Inflammatory macrophage treated with lipopolysaccharide for 4 hours (primary cell): Measurements from ENCODE around the gene C17orf75.
"Not testable (repeated sequence)": the region's sequence is repeated elsewhere in the genome, so short reads cannot be mapped to it uniquely, and the experiment has no call there.

ENCODE experiments used
- DNase-seq: peaks from one replicate; pipeline ENCODE4 v3.0.0-alpha.2; 2020

Gene C17orf75, protein sequence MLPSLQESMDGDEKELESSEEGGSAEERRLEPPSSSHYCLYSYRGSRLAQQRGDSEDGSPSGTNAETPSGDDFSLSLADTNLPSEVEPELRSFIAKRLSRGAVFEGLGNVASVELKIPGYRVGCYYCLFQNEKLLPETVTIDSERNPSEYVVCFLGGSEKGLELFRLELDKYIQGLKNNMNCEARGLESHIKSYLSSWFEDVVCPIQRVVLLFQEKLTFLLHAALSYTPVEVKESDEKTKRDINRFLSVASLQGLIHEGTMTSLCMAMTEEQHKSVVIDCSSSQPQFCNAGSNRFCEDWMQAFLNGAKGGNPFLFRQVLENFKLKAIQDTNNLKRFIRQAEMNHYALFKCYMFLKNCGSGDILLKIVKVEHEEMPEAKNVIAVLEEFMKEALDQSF

GRCh38 chr17:32341857-32342602, at the start of gene C17orf75:
Gene C17orf75, minus strand, starts transcription at chr17:32342173. Its CDS starts 34 bp downstream, at chr17:32342139.
- peak; percentile 40 for DNase-seq

GRCh38 chr17:32388613-32389459, 46.9 kb upstream of the C17orf75 start:
- DNase-seq: no peak

DNA sequence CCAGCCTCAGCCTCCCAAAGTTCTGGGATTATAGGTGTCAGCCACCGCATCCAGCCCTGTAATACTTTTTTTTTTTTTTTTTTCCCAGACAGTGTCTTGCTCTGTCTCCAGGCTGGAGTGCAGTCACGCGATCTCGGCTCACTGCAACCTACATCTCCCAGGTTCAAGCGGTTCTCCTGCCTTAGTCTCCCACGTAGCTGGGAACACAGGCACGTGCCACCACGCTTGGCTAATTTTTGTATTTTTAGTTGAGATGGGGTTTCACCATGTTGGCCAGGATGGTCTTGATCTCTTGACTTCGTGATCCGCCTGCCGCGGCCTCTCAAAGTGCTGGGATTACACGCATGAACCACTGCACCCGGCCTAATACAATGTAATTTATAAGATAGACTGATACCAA, 46.2 kb upstream of the C17orf75 start:
- not testable (repeated sequence) for DNase-seq

GRCh38 chr17:32386844-32387243, 44.9 kb upstream of the C17orf75 start:
- DNase-seq: no peak

- no peak for DNase-seq
These were observed 44.0 kb upstream of the C17orf75 start for GRCh38 chr17:32385971-32386370.

DNA sequence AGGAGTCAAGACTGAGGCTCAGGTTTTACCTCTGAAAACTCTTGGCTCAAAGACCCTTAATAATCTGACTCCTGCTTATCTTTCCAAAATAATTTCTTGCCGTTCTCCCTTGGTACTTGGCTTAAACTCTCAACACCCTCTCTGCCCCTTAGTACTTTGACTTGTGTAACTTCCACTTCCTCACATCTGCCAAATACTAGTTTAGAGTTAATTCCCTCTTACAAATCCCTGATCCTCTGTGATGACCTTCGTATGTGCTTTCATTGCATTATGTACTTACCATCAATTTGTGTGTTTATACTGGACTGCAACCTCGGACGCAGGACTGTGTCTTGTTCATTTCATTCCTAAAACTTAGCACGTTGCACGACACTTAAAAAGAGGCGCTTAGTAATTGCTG, 43.1 kb upstream of the C17orf75 start:
- DNase-seq: no peak

GRCh38 chr17:32383926-32384434, 42.0 kb upstream of the C17orf75 start:
- DNase-seq: no peak

- no peak for DNase-seq
These were observed 40.7 kb upstream of the C17orf75 start for GRCh38 chr17:32382526-32383223.

DNA sequence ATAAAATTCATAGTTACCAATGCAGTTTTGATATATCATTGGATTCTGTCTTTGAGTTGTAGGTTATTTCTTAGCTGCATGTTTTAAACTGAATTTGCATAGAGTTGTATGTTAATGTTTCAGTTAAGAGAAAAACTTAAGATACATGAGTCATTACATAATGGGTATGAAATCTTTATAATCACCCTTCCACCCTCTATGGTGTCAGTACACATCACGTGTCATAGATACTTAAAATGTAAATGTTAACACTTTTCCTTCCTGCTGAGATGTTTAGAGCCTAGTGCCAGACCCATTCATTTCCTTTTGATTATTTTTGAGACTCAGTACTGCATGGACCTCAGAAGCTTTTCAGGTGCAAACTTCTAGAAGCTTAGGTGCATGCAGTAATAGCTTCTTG, 28.5 kb upstream of the C17orf75 start:
- no peak for DNase-seq

DNA sequence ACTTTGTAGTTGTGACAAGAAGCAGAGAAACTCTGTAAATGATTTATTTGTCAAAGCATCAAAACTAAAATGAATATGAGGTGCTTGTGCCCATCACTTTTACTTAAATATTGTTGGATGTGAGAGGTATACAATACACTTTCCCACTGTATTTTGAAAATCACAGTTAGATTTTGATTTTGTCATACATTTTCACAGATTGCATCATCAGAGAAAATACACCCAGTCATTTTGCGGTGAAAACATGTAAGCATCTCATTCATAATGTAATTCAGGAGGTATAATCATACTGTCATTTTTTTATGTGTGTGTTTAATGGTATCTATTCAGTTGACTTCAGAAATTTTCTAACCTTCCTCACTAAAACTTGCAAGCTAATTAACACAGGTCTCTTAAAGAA, 19.3 kb upstream of the C17orf75 start:
- no peak for DNase-seq

GRCh38 chr17:32357615-32358014, 15.6 kb upstream of the C17orf75 start:
- no peak for DNase-seq

- DNase-seq: no peak
These were observed 14.8 kb upstream of the C17orf75 start for GRCh38 chr17:32356750-32357149.

GRCh38 chr17:32356378-32356743, 14.4 kb upstream of the C17orf75 start:
- no peak for DNase-seq

- no peak for DNase-seq
These were observed 13.8 kb upstream of the C17orf75 start for GRCh38 chr17:32355649-32356377.

DNA sequence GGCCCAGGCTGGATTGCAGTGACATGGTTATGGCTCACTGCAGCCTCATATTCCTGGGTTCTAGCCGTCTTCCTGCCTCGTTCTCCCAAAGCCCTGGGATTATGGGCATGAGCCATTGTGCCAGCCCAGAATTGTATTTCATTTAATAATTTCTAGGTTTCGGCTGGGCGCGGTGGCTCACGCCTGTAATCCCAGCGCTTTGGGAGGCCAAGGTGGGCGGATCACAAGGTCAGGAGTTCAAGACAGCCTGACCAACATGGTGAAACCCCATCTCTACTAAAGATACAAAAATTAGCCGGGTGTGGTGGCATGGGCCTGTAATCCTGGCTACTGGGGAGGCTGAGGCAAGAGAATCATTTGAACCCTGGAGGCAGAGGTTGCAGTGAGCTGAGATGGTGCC, 10.8 kb upstream of the C17orf75 start:
- DNase-seq: not testable (repeated sequence)

DNA sequence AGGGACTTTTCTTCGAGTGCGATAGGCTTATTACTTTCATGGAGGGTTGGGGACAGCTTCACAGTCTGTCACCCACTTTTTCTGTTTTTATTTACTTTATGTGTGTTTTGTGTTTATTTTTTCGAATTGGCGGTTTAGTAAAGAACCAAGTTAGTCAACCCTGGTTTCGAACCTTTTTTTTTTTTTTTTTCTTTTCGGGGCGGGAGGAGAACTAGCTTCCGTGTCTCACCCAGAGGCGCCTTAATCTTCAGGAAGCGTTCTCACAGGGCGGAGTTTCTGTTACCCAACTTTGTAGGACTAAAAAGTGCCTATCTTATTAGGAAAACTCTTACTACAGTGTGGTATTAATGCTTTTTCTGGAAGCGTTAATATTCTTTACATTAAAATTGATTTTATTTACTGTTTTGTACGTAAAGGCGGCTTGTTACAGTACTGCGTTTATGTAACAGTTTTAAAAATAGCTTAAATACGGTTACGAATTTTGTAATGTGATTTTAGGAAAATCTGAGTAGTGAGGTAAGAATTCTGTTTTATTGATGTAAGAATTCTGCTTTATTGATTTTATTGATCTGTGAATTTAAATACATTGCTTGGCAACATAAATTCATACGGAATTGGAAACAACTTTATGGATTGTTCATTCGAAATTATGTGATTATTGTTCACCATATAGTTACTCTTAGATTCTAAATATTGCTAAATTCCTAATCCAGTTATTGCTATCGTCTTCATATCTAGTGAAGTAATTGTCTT, 8.9 kb upstream of the C17orf75 start:
- peak; percentile 90 for DNase-seq

DNA sequence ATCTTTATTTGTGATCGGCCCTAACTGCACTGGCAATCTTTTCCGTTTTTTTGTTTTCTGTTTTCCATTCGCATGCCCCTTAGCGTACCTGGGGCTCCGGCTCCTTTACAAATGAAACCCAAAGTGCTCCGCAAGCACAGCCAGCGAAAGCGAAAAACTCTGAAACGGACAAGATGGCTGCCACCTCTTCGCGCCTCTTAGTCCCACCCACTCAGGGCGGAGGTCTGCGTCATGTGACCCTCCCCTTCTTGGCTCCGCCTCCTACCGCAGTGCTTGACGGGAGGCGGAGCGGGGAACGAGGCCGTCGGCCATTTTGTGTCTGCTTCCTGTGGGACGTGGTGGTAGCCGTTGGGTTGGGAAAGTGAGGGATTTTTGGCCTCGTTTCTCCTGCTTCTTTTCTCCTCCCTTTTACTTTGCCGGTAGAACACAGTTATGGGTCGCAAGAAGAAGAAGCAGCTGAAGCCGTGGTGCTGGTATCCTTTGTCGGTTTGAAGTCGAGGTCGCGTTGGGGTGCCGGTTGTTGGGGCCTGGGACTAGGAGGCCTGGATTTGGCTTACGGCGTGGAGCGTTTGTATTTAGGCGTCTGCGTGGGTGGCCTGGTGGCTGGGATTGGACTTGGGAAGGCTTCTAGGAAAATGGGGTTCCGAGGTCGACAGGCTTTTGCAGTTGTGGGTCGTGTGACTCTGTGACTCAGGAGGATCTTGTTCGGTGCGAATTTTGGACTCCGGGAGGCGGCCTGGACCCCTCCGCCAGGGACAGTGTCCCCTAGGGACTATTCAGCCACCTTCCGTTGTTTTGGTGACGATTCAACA, 8.1 kb upstream of the C17orf75 start, which contains the start of gene ZNF207:
ZNF207 (plus strand) TSS at position 304 of the 812 bp plus-strand sequence; CDS start at position 433, 129 bp downstream.
- DNase-seq: peak; percentile 99

GRCh38 chr17:32349503-32349853, 7.5 kb upstream of the C17orf75 start:
- peak; percentile 23 for DNase-seq

DNA sequence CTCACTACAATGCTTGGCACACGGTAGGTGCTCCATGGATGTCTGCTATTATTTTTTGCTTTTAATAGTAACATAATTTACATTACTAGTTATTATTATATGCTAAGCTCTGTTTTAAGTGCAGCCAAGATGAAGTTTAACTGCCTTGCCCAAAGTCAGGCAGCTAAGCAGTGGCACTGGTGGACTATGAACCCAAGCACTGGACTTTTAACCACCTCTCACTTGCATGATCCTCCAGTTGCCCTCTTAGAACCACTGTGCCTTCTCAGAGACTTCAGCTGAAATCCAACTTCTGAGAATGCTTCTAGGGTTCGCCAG, 6.5 kb upstream of the C17orf75 start:
- DNase-seq: no peak

DNA sequence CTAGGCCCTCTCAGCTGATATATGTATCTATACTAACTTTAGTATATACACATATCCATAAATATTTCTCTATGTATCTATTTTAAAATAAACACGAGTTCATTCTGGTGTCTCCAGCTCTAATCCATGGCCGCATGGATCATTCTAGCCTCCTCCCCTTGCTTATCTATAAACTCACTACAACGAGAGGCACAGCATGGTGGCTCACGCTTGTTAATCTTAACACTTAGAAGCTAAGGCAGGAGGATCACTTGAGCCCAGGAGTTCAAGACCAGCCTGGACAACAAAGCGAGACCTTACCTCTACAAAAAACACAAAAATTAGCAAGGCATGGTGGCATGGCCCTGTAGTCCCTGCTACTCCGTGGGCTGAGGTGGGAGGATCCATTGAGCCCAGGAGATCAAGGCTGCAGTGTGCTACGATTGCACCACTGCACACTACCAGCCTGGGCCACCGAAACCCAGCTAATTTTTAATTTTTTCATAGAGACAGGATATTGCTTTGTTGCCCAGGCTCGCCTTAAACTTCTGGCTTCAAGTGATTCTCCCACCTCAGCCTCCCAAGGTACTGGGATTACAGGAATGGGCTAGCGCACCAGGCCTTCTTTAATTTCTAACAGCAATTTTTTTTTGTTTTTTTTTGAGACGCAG, 4.1 kb upstream of the C17orf75 start:
- DNase-seq: no peak
